GM18526 (cell line): ENCODE measurements around the gene DEAF1.

Source experiments
- POLR2A ChIP-seq: IDR thresholded peaks from 3 replicates; pipeline ENCODE4 v1.6.1; 2011; ENCODE audit not compliant: insufficient read length; ENCODE audit errors: extremely low read depth

Gene DEAF1

DNA sequence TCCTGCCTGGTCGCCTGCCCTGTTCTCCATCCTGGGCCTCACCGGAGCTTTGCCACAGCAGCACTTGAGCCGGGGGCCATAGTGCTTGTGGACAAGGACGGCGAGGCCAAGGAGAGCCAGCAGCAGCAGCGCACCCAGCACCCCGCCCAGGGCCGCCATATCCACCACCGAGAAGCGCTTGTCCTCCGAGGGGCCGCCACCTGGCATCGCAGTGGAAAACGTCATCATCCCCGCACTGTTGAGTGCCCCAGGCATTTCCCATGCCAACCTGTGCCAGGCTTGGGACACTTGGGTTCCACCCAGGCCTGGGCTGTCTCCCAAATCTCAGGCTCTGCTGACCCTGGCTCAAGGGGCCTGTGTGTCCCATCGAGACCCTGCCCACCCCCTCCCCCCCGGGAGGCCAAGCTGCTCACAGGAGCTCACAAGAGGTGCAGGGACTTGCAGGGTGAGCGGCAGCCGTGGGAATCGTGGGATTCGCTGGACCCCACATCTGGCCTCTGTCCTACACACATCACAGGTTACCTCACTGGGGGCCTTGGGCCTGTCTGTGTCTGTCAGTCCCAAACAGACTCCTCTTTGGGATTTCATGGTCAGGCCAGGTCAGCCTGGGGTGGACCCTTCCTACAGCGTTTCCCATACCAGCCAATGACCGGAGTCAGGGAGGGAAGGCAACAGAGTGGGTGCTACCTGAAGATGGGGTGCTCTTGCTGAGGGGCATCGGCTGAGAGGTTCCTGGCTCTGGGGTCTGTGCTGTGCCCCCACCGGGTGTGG is 76.9 kb downstream of the DEAF1 start:
- no peak for TF ChIP-seq POLR2A

DNA sequence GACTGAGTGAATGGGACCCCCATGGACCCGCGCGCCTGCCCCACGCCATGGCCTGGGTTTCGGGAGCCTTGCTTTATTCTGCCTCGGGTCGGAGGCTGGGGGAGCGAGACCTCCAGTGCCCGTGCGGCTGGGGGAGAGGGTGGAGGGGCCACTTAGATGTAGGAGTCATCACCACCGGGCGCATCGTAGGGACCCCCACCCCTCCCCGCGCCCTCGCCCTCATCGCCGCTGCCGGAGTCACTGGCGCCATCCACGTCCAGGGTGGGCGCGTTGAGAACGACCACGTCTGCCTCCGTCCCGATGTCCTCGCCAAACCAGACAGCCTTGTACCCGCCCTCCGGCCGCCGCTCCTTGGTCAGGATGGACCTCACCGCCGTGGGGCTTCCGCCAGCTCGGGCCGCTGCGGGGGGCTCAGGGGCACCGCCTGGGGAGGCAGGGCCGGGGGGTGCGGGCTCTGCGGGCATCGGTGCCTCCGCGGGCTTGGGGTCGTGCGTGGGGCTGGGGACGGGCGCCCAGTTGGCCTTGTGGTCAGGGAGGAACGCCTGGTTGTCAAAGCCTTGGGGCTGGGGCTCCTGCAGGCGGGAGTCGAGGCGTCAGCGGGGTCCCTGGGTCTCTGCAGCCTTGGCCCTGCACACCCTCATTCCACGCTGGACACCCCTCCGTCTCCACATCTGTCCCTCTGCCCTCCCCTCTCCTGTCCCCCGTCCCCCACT is 77.7 kb downstream of the DEAF1 start:
- no peak for TF ChIP-seq POLR2A

DNA sequence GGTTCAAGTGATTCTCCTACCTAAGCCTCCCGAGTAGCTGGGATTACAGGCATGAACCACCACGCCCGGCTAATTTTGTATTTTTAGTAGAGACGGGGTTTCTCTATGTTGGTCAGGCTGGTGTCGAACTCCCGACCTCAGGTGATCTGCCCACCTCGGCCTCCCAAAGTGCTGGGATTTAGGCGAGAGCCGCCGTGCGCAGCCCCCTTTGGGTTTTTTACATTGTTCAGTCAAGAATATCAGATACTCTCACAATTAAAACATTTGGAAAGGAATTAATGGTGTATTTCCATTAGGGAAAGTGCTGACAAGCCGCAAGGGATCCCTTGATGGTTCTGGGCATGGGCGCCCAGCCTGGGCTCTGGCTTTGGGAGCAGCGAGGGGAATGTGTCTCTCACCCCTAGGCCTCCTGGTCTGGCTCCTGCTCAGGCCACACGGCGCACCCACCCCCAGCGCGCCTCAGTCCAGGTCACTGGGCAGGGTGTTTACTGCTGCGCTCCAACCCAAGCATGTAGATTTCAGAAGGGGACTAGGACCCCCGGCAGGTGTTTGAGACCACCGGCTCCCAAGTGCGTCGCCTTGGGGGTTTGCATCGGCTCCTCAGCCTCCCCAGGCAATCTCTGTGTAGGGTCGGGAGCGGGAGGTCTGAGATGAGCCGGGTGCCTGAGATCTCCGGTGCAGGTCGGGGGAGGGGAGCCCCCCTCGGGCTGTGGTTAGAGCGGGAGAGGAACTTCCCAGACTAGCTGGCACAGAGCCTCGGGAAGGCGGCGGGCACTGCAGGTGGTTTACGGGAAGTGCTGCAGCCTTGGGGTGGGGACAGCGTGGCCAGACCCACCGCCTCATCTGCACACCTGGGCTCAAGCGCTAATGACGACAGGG is 78.5 kb downstream of the DEAF1 start:
- no peak for TF ChIP-seq POLR2A

DNA sequence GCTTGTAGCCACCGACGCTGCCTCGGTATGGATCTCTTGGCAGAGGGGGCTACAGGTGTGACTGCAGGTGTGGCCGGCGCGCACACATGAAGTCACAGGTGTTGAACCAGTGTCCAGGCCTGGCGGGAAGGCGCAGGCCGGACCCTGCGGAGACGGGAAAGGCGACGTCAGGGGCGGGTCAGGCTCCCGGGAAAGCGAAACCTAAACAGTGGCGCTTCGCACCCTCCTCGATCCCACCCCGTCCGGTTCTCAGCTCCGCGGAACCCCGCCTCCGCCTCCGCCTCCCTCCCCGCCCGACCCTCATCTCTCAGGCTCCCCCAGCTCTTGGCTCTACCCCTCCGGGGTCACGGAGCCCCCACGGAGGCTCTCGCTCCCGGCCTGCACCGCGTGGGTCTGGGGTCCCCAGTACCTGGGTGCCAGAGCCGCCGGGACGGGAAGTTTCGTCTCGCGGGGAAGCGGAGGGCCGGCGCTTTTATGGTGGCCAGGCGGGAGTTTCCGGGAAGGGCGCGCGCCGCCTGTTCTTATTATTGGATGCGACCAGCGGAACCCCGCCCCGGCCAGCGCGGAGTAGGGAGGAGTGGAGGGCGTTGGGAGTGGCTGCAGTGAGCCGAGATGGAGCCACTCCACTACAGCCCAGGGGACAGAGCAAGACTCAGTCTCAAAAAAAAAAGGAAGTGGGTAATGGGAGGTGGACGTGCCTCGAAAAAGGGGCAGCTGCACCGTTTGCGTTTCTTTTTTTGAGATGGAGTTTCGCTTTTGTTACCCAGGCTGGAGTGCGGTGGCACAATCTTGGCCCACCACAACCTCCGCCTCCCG is 79.3 kb downstream of the DEAF1 start, which contains the start of gene IRF7:
IRF7 (minus strand) TSS at position 447 of the 816 bp plus-strand sequence. CDS start 586 bp downstream, outside the sequence.
- peak; percentile 98 for TF ChIP-seq POLR2A

DNA sequence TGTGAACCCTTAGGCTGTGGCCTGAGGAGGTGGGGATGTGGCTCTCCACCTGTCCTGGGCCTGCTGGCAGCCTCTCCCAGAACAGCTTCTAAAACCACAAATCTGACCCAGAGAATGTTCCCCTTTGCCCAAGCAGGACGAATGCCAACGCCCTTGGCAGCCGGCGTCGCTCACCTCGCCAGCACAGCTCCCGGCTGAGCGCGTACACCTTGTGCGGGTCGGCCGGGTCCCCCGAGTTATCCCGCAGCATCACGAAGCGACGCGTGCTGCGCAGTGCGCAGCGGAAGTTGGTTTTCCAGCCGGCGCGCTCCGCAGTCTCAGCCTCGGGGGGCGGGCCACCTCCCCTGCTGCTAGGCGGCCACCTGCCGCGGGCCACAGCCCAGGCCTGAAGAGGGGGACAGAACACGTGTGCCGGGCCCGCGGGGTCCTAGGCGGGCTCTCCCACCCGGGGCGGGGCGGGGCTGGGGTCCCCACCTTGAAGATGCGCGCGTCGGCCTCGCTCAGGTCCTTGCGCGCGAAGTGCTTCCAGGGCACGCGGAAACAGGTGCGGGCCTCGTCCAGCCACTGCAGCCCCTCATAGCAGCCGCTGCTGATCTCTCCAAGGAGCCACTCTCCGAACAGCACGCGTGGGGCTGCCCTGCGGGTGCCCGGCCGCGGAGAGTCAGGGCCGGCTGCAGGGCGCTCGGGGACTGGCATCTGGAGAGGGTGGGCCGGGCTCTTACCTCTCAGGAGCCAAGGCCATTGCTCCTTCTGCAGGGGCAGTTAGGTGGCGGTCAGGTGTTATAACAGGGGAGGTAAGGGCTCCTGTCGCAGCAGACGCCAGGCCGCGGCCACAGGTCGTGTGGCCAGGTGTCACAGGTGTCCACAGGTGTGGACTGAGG is 80.2 kb downstream of the DEAF1 start:
- no peak for TF ChIP-seq POLR2A

DNA sequence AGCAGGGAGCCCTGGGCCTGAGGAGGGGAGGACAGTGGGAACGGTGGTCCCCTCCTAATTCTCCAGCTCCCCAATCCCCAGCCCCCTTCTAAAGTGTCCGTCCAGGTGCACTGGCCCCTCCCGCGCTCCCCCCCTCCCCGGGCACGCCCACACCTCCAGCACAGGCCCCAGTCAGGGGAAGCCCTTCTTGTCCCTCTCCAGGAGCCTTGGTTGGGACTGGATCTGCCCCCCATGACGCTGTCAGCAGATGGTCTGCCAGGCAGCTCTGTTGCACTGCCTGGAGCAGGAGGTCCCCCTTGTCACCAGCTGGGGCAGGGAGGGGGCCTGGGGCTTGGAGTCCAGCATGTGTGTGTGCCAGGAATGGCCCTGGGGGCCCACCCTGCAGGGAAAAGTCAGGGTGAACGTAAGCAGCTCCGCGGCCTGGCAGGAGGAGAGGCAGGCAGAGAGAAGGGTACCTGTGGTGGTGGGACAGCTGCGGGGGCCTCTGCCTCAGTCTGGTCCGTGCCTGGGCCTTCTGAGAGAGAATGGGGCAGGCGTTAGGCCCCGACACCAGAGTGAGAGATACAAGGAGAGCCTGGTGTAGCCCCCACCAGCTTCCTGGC is 80.9 kb downstream of the DEAF1 start:
- no peak for TF ChIP-seq POLR2A

DNA sequence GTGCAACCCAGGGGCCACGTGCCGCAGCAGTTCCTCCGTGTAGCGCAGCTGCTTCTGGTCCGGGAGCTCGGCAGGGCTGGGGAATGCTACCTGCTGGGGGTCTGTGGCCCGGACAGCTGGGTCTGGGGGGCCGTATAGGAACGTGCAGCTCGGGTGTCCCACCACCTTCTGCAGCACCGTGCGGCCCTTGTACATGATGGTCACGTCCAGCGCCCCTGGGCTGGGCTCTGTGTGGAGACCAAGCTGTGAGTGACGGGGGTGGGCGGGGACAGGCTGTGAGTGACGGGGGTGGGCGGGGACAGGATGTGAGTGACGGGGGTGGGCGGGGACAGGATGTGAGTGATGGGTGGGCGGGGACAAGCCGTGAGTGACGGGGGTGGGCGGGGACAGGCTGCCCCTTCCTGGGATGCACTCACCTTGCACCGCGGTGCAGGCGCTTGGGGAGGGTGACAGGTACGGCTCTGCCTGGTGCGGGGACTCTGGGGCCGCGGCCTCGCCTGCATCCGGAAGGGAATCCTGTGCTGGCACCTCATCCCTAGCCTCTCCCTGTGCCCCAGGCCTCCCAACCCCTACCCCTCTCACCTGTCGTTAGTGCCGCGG is 81.6 kb downstream of the DEAF1 start:
- no peak for TF ChIP-seq POLR2A

DNA sequence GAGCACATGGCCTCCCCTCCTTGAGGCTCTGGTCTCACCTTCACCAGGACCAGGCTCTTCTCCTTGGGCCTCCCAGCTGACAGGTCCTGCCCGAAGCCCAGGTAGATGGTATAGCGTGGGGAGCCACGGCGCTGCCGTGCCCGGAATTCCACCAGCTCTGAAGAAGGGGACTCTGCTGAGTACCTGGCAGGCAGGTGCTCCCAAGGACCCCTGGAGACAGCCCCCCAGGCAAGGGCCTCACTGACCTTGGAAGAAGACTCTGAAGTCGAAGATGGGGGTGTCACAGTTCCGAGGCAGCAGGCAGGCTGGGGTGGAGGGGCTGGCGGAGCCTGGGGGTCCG is 82.1 kb downstream of the DEAF1 start:
- no peak for TF ChIP-seq POLR2A

DNA sequence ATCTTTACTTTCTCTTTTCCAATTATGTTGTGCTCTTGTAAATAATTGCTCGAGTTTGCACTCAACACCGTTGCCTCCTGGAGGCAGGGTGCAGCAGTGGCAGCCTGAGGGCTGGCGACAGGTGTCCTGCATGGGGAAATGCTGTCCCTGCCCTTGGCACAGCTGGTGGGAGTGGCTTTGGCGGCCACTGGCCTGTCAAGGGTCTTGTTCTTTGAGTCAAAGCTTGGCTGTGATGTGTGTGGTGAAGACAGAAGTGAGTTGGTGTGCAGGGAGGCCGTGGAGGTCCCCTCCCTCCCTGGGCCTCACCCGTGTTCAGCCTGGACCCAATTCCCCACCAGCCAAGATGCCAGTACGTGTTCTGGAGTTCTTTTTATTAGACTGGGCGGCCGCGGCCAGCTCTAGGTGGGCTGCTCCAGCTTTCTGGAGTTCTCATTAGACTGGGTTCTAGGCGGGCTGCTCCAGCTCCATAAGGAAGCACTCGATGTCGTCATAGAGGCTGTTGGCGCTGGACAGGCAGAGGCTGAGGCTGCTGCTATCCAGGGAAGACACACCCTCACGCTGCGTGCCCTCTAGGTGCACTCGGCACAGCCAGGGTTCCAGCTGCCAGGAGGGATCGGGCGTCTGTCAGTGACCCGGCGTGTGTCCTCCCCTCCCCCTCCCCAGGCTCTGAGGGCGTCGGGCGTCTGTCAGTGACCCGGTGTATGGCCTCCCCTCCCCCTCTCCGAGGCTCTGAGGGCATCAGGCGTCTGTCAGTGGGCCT is 82.6 kb downstream of the DEAF1 start:
- TF ChIP-seq POLR2A, result peak; percentile 10

DNA sequence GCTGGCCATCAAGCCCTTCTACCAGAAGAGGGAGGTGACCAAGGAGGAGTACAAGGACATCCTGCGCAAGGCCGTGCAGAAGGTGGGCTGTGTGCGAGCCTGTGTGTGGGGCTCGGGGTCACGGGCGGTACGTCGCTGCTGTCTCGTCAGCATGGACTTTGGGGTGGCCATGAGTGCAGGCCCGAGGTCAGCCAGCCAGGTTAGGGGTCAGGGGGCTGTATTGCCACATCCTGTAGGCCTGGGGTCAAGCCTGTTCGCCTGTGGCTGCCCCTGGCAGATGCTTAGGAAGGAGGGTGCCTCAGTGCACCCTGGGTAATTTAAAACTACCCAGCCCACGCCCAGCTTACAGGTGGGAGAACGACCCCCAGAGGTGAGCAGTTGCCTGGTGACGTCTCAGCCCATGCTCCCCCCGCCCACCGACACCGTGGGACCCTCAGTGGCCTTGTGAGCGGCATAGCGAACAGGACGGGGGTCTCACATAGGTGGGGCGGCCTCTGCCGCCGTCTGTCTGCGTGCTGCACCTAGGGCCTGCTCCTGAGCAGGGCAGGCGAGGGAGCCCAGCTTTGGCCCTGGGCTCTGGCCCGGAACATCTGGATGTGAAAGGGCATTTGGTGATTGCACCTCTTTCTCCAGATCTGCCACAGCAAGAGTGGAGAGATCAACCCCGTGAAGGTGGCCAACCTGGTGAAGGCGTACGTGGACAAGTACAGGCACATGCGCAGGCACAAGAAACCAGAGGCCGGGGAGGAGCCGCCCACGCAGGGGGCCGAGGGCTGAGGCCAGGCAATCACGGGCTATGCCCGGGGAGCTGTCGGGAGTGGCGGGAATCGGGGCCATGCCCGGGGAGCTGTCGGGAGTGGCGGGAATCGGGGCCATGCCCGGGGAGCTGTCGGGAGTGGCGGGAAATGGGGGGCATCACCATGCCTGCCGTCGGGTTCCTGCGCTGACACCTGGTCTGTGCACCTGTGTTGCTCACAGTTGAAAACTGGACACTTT is 83.7 kb downstream of the DEAF1 start:
- TF ChIP-seq POLR2A, result peak; percentile 25

DNA sequence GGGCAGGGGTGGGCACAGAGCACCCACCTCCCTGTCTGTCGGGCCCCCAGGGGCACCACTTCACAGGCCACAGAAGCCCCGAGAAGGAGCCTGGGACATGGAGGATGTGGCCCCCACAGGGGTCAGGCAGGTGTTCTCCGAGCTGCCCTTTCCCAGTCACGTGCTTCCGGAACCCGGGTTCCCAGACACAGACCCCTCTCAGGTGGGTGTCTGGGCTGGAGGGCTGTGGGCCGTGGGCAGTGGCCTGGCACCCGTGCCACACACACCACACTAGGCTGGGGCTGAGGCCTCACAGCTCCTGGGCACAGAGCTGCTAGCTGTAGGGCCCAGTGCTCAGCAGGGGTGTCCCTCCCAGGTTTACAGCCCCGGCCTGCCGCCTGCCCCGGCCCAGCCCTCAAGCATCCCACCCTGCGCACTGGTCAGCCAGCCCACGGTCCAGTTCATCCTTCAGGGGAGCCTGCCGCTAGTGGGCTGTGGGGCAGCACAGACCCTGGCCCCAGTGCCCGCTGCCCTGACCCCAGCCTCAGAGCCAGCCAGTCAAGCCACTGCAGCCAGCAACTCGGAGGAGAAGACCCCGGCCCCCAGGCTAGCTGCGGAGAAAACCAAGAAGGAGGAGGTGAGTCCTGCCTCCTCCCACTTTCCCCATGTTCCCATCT is 84.7 kb downstream of the DEAF1 start:
- no peak for TF ChIP-seq POLR2A

DNA sequence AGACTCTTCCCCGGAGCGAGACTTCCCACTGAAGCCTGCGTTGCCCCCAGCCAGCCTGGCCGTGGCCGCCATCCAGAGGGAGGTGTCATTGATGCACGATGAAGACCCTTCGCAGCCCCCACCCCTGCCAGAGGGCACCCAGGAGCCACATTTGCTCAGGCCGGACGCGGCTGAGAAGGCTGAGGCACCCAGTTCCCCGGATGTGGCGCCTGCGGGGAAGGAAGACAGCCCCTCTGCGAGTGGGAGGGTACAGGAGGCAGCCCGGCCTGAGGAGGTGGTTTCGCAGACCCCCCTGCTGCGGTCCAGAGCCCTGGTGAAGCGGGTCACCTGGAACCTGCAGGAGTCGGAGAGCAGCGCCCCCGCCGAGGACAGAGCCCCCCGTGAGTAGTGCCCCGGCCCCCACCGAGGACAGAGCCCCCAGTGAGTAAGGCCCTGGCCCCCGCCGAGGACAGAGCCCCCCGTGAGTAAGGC is 85.6 kb downstream of the DEAF1 start:
- TF ChIP-seq POLR2A, result no peak
